8988T (cell line): ENCODE results near the gene TSHZ3.

Source experiments
- DNase-seq: peaks from one replicate; pipeline ENCODE4 v3.0.0; 2011

Gene TSHZ3

GRCh38 chr19:31349160-31349881 lies at the start of gene TSHZ3:
TSHZ3 (minus strand) TSS chr19:31349436; CDS start chr19:31349219, 217 bp downstream.
- no peak for DNase-seq

GRCh38 chr19:31397308-31397707 lies 48.1 kb upstream of the TSHZ3 start:
- no peak for DNase-seq

GRCh38 chr19:31392464-31392863 lies 43.2 kb upstream of the TSHZ3 start:
- no peak for DNase-seq

GRCh38 chr19:31391518-31391917 lies 42.3 kb upstream of the TSHZ3 start:
- DNase-seq, result no peak

- no peak for DNase-seq
Observed at GRCh38 chr19:31390711-31391110, 41.5 kb upstream of the TSHZ3 start.

GRCh38 chr19:31389874-31390273 lies 40.6 kb upstream of the TSHZ3 start:
- no peak for DNase-seq

GRCh38 chr19:31387717-31388301 lies 38.6 kb upstream of the TSHZ3 start:
- DNase-seq, result no peak

- DNase-seq, result no peak
Observed at GRCh38 chr19:31386806-31387205, 37.6 kb upstream of the TSHZ3 start.

GRCh38 chr19:31385744-31386143 lies 36.5 kb upstream of the TSHZ3 start:
- no peak for DNase-seq

- DNase-seq, result no peak
Observed at GRCh38 chr19:31383553-31383952, 34.3 kb upstream of the TSHZ3 start.

GRCh38 chr19:31380854-31381253 lies 31.6 kb upstream of the TSHZ3 start:
- no peak for DNase-seq

GRCh38 chr19:31378404-31378803 lies 29.2 kb upstream of the TSHZ3 start:
- DNase-seq, result no peak

GRCh38 chr19:31377736-31378135 lies 28.5 kb upstream of the TSHZ3 start:
- DNase-seq, result no peak

GRCh38 chr19:31372246-31372781 lies 23.1 kb upstream of the TSHZ3 start:
- no peak for DNase-seq

GRCh38 chr19:31370216-31370615 lies 21.0 kb upstream of the TSHZ3 start:
- DNase-seq, result no peak

- DNase-seq, result no peak
Observed at GRCh38 chr19:31364963-31365362, 15.7 kb upstream of the TSHZ3 start.

GRCh38 chr19:31361728-31362127 lies 12.5 kb upstream of the TSHZ3 start:
- DNase-seq, result no peak

GRCh38 chr19:31357315-31357673 lies 8.1 kb upstream of the TSHZ3 start:
- DNase-seq, result no peak

GRCh38 chr19:31356587-31357314 lies 7.5 kb upstream of the TSHZ3 start:
- DNase-seq, result no peak

- DNase-seq, result no peak
Observed at GRCh38 chr19:31355665-31356289, 6.5 kb upstream of the TSHZ3 start.

GRCh38 chr19:31354799-31355664 lies 5.8 kb upstream of the TSHZ3 start:
- no peak for DNase-seq

- no peak for DNase-seq
Observed at GRCh38 chr19:31354316-31354715, 5.1 kb upstream of the TSHZ3 start.
